ENCODE data around the gene GNB5.
"Not testable (repeated sequence)": the region's sequence is repeated elsewhere in the genome, so short reads cannot be mapped to it uniquely, and the experiment has no call there.

GNB5 gene

DNA sequence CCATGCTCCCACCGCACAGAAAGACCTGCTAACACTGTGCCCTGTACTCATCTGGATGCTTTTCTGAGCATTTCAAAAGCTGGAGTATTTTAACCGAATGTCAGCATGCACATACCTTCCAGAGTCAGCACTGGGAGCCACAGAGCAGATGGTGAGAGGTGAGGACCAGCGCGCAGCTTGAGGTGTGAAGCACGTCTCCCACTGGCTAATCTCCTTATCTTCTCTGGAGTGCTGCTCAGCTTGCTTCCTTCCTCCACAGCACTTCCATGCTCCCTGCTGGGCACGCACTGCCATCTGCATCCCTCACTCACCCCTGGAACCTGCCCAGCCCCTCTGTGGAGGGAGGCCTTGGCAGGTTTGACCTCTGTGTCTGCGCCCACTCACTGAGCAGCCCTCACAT is at the start of gene GNB5:
GNB5 (minus strand) TSS at position 186 of the 400 bp plus-strand sequence. CDS start 6,716 bp downstream, outside the sequence.
- TF ChIP-seq ZFP3 (CRISPR knock-in tag; IDR thresholded peaks at IDR 0.05) (no peak), ISL1 (CRISPR knock-in tag; IDR thresholded peaks at IDR 0.05) (no peak), PPARA (CRISPR knock-in tag; IDR thresholded peaks at IDR 0.05; ENCODE audit: borderline replicate concordance) (no peak), ZNF70 (CRISPR knock-in tag; IDR thresholded peaks at IDR 0.05) (no peak), CREB5 (CRISPR knock-in tag; IDR thresholded peaks at IDR 0.05; ENCODE audit: low read depth) (no peak), ZNF8 (CRISPR knock-in tag; IDR thresholded peaks at IDR 0.05) (no peak), ARNTL (CRISPR knock-in tag; IDR thresholded peaks at IDR 0.05; ENCODE audit: borderline replicate concordance, low read depth) (no peak), SNAI2 (CRISPR knock-in tag; IDR thresholded peaks at IDR 0.05) (no peak), ZC3H10 (CRISPR knock-in tag; IDR thresholded peaks at IDR 0.05) (no peak), TOX (CRISPR knock-in tag; IDR thresholded peaks at IDR 0.05; ENCODE audit: borderline replicate concordance) (no peak), CSDC2 (CRISPR knock-in tag; IDR thresholded peaks at IDR 0.05) (no peak), ZNF565 (CRISPR knock-in tag; conservative IDR thresholded peaks at IDR 0.05; ENCODE audit: low read depth) (no peak), TSHZ2 (CRISPR knock-in tag; IDR thresholded peaks at IDR 0.05) (no peak)
- TF ChIP-seq, protein P1, sequence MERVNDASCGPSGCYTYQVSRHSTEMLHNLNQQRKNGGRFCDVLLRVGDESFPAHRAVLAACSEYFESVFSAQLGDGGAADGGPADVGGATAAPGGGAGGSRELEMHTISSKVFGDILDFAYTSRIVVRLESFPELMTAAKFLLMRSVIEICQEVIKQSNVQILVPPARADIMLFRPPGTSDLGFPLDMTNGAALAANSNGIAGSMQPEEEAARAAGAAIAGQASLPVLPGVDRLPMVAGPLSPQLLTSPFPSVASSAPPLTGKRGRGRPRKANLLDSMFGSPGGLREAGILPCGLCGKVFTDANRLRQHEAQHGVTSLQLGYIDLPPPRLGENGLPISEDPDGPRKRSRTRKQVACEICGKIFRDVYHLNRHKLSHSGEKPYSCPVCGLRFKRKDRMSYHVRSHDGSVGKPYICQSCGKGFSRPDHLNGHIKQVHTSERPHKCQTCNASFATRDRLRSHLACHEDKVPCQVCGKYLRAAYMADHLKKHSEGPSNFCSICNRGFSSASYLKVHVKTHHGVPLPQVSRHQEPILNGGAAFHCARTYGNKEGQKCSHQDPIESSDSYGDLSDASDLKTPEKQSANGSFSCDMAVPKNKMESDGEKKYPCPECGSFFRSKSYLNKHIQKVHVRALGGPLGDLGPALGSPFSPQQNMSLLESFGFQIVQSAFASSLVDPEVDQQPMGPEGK (CRISPR knock-in tag; IDR thresholded peaks at IDR 0.05; ENCODE audit: borderline replicate concordance), result no peak

DNA sequence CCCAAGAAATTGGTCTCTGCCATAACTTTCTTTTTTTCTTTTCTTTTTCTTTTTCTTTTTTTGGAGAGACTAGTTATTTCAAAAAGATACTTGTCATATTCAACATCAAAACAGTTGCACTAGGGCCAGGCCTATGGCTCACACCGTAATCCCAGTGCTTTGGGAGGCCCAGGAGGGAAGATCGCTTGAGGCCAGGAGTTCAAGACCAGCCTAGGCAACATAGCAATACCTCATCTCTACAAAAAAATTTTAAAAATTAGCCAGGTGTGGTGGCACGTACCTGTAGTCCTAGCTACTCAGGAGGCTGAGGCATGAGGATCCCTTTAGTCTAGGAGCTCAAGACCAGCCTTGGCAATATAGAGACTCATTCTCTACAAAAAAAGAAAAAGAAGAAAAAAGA is 49.0 kb upstream of the GNB5 start:
- no peak for ATAC-seq
- TF ChIP-seq ARNTL (CRISPR knock-in tag; IDR thresholded peaks at IDR 0.05; ENCODE audit: borderline replicate concordance, low read depth) (no peak), ZC3H10 (CRISPR knock-in tag; IDR thresholded peaks at IDR 0.05) (no peak), CREB5 (CRISPR knock-in tag; IDR thresholded peaks at IDR 0.05; ENCODE audit: low read depth) (no peak), SNAI2 (CRISPR knock-in tag; IDR thresholded peaks at IDR 0.05) (no peak), OSR1 (CRISPR knock-in tag; IDR thresholded peaks at IDR 0.05) (no peak), RARB (CRISPR knock-in tag; IDR thresholded peaks at IDR 0.05) (no peak), ZNF565 (CRISPR knock-in tag; conservative IDR thresholded peaks at IDR 0.05; ENCODE audit: low read depth) (no peak), GLIS3 (CRISPR knock-in tag; IDR thresholded peaks at IDR 0.05) (no peak), ESRRG (CRISPR knock-in tag; IDR thresholded peaks at IDR 0.05) (no peak), CSDC2 (CRISPR knock-in tag; IDR thresholded peaks at IDR 0.05) (no peak), TSHZ2 (CRISPR knock-in tag; IDR thresholded peaks at IDR 0.05) (no peak), ZFP30 (CRISPR knock-in tag; IDR thresholded peaks at IDR 0.05) (no peak), ISL1 (CRISPR knock-in tag; IDR thresholded peaks at IDR 0.05) (no peak), ZNF8 (CRISPR knock-in tag; IDR thresholded peaks at IDR 0.05) (no peak), ZFP3 (CRISPR knock-in tag; IDR thresholded peaks at IDR 0.05) (no peak), ZNF70 (CRISPR knock-in tag; IDR thresholded peaks at IDR 0.05) (no peak), PPARA (CRISPR knock-in tag; IDR thresholded peaks at IDR 0.05; ENCODE audit: borderline replicate concordance) (no peak), BACH2 (CRISPR knock-in tag; IDR thresholded peaks at IDR 0.05; ENCODE audit: borderline replicate concordance) (no peak), TOX (CRISPR knock-in tag; IDR thresholded peaks at IDR 0.05; ENCODE audit: borderline replicate concordance) (no peak)
- TF ChIP-seq, protein P2, sequence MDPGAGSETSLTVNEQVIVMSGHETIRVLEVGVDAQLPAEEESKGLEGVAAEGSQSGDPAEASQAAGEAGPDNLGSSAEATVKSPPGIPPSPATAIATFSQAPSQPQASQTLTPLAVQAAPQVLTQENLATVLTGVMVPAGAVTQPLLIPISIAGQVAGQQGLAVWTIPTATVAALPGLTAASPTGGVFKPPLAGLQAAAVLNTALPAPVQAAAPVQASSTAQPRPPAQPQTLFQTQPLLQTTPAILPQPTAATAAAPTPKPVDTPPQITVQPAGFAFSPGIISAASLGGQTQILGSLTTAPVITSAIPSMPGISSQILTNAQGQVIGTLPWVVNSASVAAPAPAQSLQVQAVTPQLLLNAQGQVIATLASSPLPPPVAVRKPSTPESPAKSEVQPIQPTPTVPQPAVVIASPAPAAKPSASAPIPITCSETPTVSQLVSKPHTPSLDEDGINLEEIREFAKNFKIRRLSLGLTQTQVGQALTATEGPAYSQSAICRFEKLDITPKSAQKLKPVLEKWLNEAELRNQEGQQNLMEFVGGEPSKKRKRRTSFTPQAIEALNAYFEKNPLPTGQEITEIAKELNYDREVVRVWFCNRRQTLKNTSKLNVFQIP (CRISPR knock-in tag; IDR thresholded peaks at IDR 0.05; ENCODE audit: borderline replicate concordance, low read depth), result no peak

More for the DNA sequence above, at the start of gene GNB5:
- no peak for ATAC-seq

- ATAC-seq, result not testable (repeated sequence)
Observed at GRCh38 chr15:52238989-52239525, 47.9 kb upstream of the GNB5 start.

Measured in SK-N-SH treated with all-trans-retinoic acid at 6 μM for 48 hours (cell line).